K562 (cell line): ENCODE results near the gene DHX57. TPM values are rescaled to one million over a fixed set of nuclear protein-coding genes. Genes with fewer than 3 reads are reported as not detected.
A peak's percentile ranks its signal among the peaks of the same experiment; 100 is the strongest.

Source experiments
- ATAC-seq: fragments of 200-7000 bp; cut with Tn5 transposase; 3 replicates; pipeline ENCODE4 v1.9.1; 2020; ENCODE audit warnings: moderate library complexity
- BruUV-seq: library from RNA; stranded (reverse); fragments of 400-500 nt; replicated peaks from 2 replicates; lab custom pipeline; 2021; lab: Mats Ljungman, UMichigan
- CTCF ChIA-PET: fragments of 300-600 bp; formaldehyde crosslinking; extraction: SDS; loops from one replicate; lab custom pipeline; 2021; ENCODE audit warnings: low intra/inter-chr PET ratio; lab: Yijun Ruan, JAX
- POLR2A ChIA-PET: fragments of 300-600, 350-650 bp; sonication (Branson Sonifier 250); formaldehyde crosslinking; extraction: SDS; loops from one replicate; lab custom pipeline; 2021; ENCODE audit warnings: antibody characterized with exemption, inconsistent platforms; lab: Yijun Ruan, JAX
- DNase-seq, 4 experiments: peaks; one replicate each; pipeline versions ENCODE4 v3.0.0 to v3.0.0-alpha.2; 2011 to 2018; ENCODE audit warnings: low spot score in 3 of 4, mixed read lengths in 3 of 4; ENCODE audit errors: extremely low read depth in 1 of 4
- FAIRE-seq: peaks from 2 replicates; lab custom pipeline; 2011; peaks lifted over from hg19 to GRCh38; lab: Jason Lieb, UNC
- H2AFZ ChIP-seq: 2 replicates; pipeline ENCODE4 v1.6.0; 2011; ENCODE audit warnings: low read depth, low read length, control low read depth, inconsistent platforms
- H3K27ac ChIP-seq: fragments of 200-600 bp; 3 replicates; pipeline ENCODE4 v1.8.0; 2011; ENCODE audit warnings: low read depth, mild to moderate bottlenecking, control low read depth, inconsistent platforms, low read length, moderate library complexity, mixed read lengths; ENCODE audit errors: extremely low read depth
- H3K27me3 ChIP-seq, 2 experiments: fragments of 300-600 bp in 1 of 2; 2 replicates in 1 of 2; 3 replicates in 1 of 2; pipeline versions ENCODE4 v1.6.0 to v1.8.0; 2011; ENCODE audit warnings: inconsistent platforms in 2 of 2, low read length in 2 of 2, mild to moderate bottlenecking in 1 of 2, mixed read lengths in 1 of 2, moderate library complexity in 1 of 2; ENCODE audit not compliant: control insufficient read depth in 2 of 2, insufficient read depth in 2 of 2
- H3K36me3 ChIP-seq: fragments of 300-600 bp; 3 replicates; pipeline ENCODE4 v1.8.0; 2011; ENCODE audit warnings: mild to moderate bottlenecking, low read length, inconsistent platforms; ENCODE audit not compliant: control insufficient read depth, insufficient read depth
- H3K4me1 ChIP-seq, 2 experiments: fragments of 200-600 bp in 1 of 2; replicated peaks in 1 of 2; 2 replicates in 1 of 2; 3 replicates in 1 of 2; pipeline versions ENCODE4 v1.5.1 to v1.8.0; 2011; ENCODE audit warnings: inconsistent platforms in 2 of 2, low read length in 2 of 2, mild to moderate bottlenecking in 1 of 2, mixed read lengths in 1 of 2, moderate library complexity in 1 of 2; ENCODE audit not compliant: control insufficient read depth in 2 of 2, insufficient read depth in 2 of 2
- H3K4me2 ChIP-seq: 2 replicates; pipeline ENCODE4 v1.6.1; 2011; ENCODE audit warnings: low read length, control low read depth, inconsistent platforms, mixed read lengths; ENCODE audit not compliant: insufficient read depth
- H3K4me3 ChIP-seq: fragments of 200-600 bp; sonication (generic), shearing (Covaris generic); 2 replicates; pipeline ENCODE4 v1.5.1; 2016; ENCODE audit warnings: control low read depth, inconsistent platforms
- H3K79me2 ChIP-seq: fragments of 200-600 bp; 3 replicates; pipeline ENCODE4 v1.8.0; 2011; ENCODE audit warnings: low read length, inconsistent platforms; ENCODE audit not compliant: control insufficient read depth, insufficient read depth
- H3K9ac ChIP-seq, 2 experiments: 2 replicates each; pipeline versions ENCODE4 v1.6.0 to v1.6.1; 2011; ENCODE audit warnings: low read depth in 2 of 2, low read length in 2 of 2, control low read depth in 1 of 2, inconsistent platforms in 1 of 2, mild to moderate bottlenecking in 1 of 2, mixed read lengths in 1 of 2; ENCODE audit not compliant: insufficient read depth in 1 of 2
- H3K9me1 ChIP-seq: one replicate; pipeline ENCODE4 v1.6.0; 2011; ENCODE audit warnings: inconsistent platforms, mild to moderate bottlenecking, low read length, moderate library complexity; ENCODE audit not compliant: control insufficient read depth, insufficient read depth
- H3K9me3 ChIP-seq: replicated peaks from 2 replicates; pipeline ENCODE4 v1.5.1; 2011; ENCODE audit warnings: low read depth, low read length, inconsistent platforms; ENCODE audit not compliant: control insufficient read depth, insufficient read depth
- H4K20me1 ChIP-seq: replicated peaks from 2 replicates; pipeline ENCODE4 v1.6.1; 2011; ENCODE audit warnings: low read length, inconsistent platforms, mixed read lengths; ENCODE audit not compliant: control insufficient read depth, insufficient read depth
- AFF4 ChIP-seq: sonication (generic); formaldehyde crosslinking; IDR thresholded peaks from 2 replicates; pipeline ENCODE4 v1.8.0; 2023; ENCODE audit warnings: mild to moderate bottlenecking, missing genetic modification reagents
- ID3 ChIP-seq, 2 experiments: fragments of 250-450 bp in 1 of 2; fragments of 450-650 bp in 1 of 2; sonication (Bioruptor Pico) in 1 of 2; IDR thresholded peaks; 2 replicates each; pipeline versions ENCODE4 v1.6.1 to v1.8.0; 2016 to 2021; ENCODE audit warnings: mild to moderate bottlenecking in 2 of 2, moderate library complexity in 2 of 2, missing compliant biosample characterization in 1 of 2, missing genetic modification characterization in 1 of 2
- MYBL2 ChIP-seq, 2 experiments: fragments of 450-650 bp in 1 of 2; sonication (generic) in 1 of 2; formaldehyde crosslinking in 1 of 2; IDR thresholded peaks; 2 replicates each; pipeline versions ENCODE4 v1.6.1 to v1.8.1; 2017 to 2022; ENCODE audit warnings: borderline replicate concordance in 1 of 2, inconsistent platforms in 1 of 2, low read depth in 1 of 2, mild to moderate bottlenecking in 1 of 2, missing genetic modification reagents in 1 of 2, moderate library complexity in 1 of 2
- RNF2 ChIP-seq: sonication (generic); IDR thresholded peaks from 2 replicates; pipeline ENCODE4 v1.6.1; 2016
- SAFB ChIP-seq: fragments of 200-400 bp; formaldehyde crosslinking; IDR thresholded peaks from 2 replicates; pipeline ENCODE4 v1.6.1; 2017; ENCODE audit warnings: low read depth, low read length, borderline replicate concordance
- SIX5 ChIP-seq, 2 experiments: IDR thresholded peaks; 2 replicates each; pipeline ENCODE4 v1.6.1; 2011; ENCODE audit warnings: low read length in 2 of 2, borderline replicate concordance in 1 of 2, low read depth in 1 of 2, mild to moderate bottlenecking in 1 of 2, moderate library complexity in 1 of 2; ENCODE audit not compliant: insufficient read depth in 1 of 2
- SMAD3 ChIP-seq: fragments of 450-650 bp; formaldehyde crosslinking; conservative IDR thresholded peaks from 2 replicates; pipeline ENCODE4 v1.4.0; 2020; ENCODE audit warnings: mild to moderate bottlenecking
- SMARCE1 ChIP-seq: fragments of 450-650 bp; IDR thresholded peaks from 2 replicates; pipeline ENCODE4 v1.7.1; 2016; ENCODE audit warnings: mild to moderate bottlenecking
- TSC22D4 ChIP-seq: fragments of 450-650 bp; IDR thresholded peaks from 2 replicates; pipeline ENCODE4 v1.6.1; 2016; ENCODE audit warnings: missing genetic modification characterization, missing biosample characterization, control low read depth
- ZBTB17 ChIP-seq: fragments of 450-650 bp; formaldehyde crosslinking; IDR thresholded peaks from 2 replicates; pipeline ENCODE4 v1.4.0; 2020; ENCODE audit warnings: mild to moderate bottlenecking
- ZBTB49 ChIP-seq: sonication (generic); formaldehyde crosslinking; IDR thresholded peaks from 2 replicates; pipeline ENCODE4 v1.8.0; 2022; ENCODE audit warnings: missing genetic modification reagents, mild to moderate bottlenecking, borderline replicate concordance
- ZNF24 ChIP-seq: fragments of 450-650 bp; IDR thresholded peaks from 2 replicates; pipeline ENCODE4 v1.6.1; 2016
- ZNF696 ChIP-seq: fragments of 250-450 bp; sonication (Bioruptor Pico); conservative IDR thresholded peaks from 2 replicates; pipeline ENCODE4 v1.4.0; 2020; ENCODE audit warnings: mild to moderate bottlenecking, moderate library complexity
- WGBS: fragments of 100-300 bp; shearing (Covaris generic); methylation state at CpG from one replicate; pipeline ENCODE4 v1.1.6; 2016; ENCODE audit warnings: low coverage, mixed read lengths; ENCODE audit not compliant: insufficient coverage; ENCODE audit errors: missing lambda C conversion rate; 5-methylcytosine and 5-hydroxymethylcytosine counted together
- in situ Hi-C: fragments of 300-500 bp; cut with MboI; formaldehyde crosslinking; loops from 4 replicates; pipeline ENCODE4 v1.15.0; 2018; ENCODE audit warnings: inconsistent platforms, mixed read lengths
- intact Hi-C: fragments of 100-400 bp; cut with micrococcal nuclease; formaldehyde crosslinking; loops from 2 replicates; pipeline ENCODE4 v1.14.2; 2022
- polyA plus RNA-seq, 8 experiments: library from polyadenylated mRNA; depleted of rRNA in 4 of 8; stranded (reverse) in 5 of 8; unstranded in 3 of 8; fragments of >200 nt; fragmentation: Nextera tagmentation in 2 of 8; fragmentation: Illumina TruSeq in 1 of 8; extraction: Ambion mirVana in 2 of 8; extraction: Trizol in 1 of 8; gene quantifications; 2 replicates each; pipeline versions ENCODE4 v1.2.1 to v1.2.3, GENCODE V29; 2011 to 2014; ENCODE audit warnings: inconsistent platforms in 1 of 8, missing spikeins in 1 of 8
- total RNA-seq, 7 experiments: library from RNA; depleted of rRNA in 6 of 7; stranded (reverse); fragments of >200 nt in 6 of 7; fragmentation: Illumina TruSeq in 2 of 7; extraction: Trizol in 2 of 7; gene quantifications; 2 replicates each; pipeline versions ENCODE4 v1.2.1 to v1.2.3, GENCODE V29; 2011 to 2021; ENCODE audit warnings: low replicate concordance in 1 of 7

Gene DHX57
- total and polyA plus RNA-seq, 9 of the 15 experiments (the other 6 are each of a cell fraction or from before 2014, with no cell fraction given) = 7.4 to 23.6 (median 17.9) TPM

- intact Hi-C loops (loop anchor here (5.0 kb wide), 1 partner anchor 368 kb away; the partner anchor contains the start of gene SOS1), in situ Hi-C loops (no loop called here)
- peaks cover 0 to 7% of the 10 kb centered on the region in 2 experiments; a peak in 3 of 5 replicates for H3K4me1 ChIP-seq
- peak overlapping the region; percentile 56 for H2AFZ ChIP-seq
- FAIRE-seq (no peak), ATAC-seq (no peak), DNase-seq (no peak)
- no peak overlapping the region for H3K4me2 ChIP-seq
- H4K20me1 ChIP-seq = peaks cover 9% of the 10 kb centered on the region
- no peaks in the 10 kb centered on the region for H3K9me3 ChIP-seq
- ChIA-PET POLR2A (interaction anchor here (0.6 kb wide), 1 partner anchor 239 kb away, joined by 3 read pairs; no protein-coding TSS in a partner anchor), CTCF (no interaction called here)
- H3K27ac ChIP-seq = no peak overlapping the region
- H3K79me2 ChIP-seq = peaks cover 17% of the 10 kb centered on the region
- no peak overlapping the region; a peak in 1 of 4 replicates for H3K9ac ChIP-seq
- no peaks in the 10 kb centered on the region for H3K9me1 ChIP-seq
- 48% methylated on average over 3 of the region's 3 CpGs for WGBS
- H3K4me3 ChIP-seq = no peak overlapping the region
- BruUV-seq = no TSS peak
- peaks cover 8% of the 10 kb centered on the region; the same call in 2 of the 3 replicates for H3K36me3 ChIP-seq
- H3K27me3 ChIP-seq = no peaks in the 10 kb centered on the region
- no peak for TF ChIP-seq ZNF696 (CRISPR knock-in tag)
- TF ChIP-seq ZNF24 = no peak
- TF ChIP-seq RNF2 = no peak
- no peak for TF ChIP-seq ZBTB49 (CRISPR knock-in tag)
- TF ChIP-seq SAFB = no peak
- TF ChIP-seq TSC22D4 (tag) = no peak
- no peak for TF ChIP-seq ZBTB17 (CRISPR knock-in tag)
- no peak for TF ChIP-seq AFF4 (CRISPR knock-in tag)
- TF ChIP-seq MYBL2 (IDR thresholded peaks at IDR 0.05; ENCODE audit: low read depth) = no peak
- TF ChIP-seq MYBL2 (CRISPR knock-in tag; IDR thresholded peaks at IDR 0.05; ENCODE audit: borderline replicate concordance) = no peak
- no peak for TF ChIP-seq ID3 (CRISPR knock-in tag; IDR thresholded peaks at IDR 0.05)
- TF ChIP-seq ID3 (tag; IDR thresholded peaks at IDR 0.05) = no peak
- TF ChIP-seq SMARCE1 = no peak
- TF ChIP-seq SIX5 (IDR thresholded peaks at IDR 0.05; ENCODE audit: borderline replicate concordance in 1 of 2, insufficient read depth in 1 of 2, low read depth in 1 of 2, low read length in 2 of 2) = no peak
- no peak for TF ChIP-seq SMAD3
Measured at GRCh38 chr2:38754506-38754905, 121.2 kb downstream of the DHX57 start.
